ENCODE results near the gene STARD8.

Gene STARD8

DNA sequence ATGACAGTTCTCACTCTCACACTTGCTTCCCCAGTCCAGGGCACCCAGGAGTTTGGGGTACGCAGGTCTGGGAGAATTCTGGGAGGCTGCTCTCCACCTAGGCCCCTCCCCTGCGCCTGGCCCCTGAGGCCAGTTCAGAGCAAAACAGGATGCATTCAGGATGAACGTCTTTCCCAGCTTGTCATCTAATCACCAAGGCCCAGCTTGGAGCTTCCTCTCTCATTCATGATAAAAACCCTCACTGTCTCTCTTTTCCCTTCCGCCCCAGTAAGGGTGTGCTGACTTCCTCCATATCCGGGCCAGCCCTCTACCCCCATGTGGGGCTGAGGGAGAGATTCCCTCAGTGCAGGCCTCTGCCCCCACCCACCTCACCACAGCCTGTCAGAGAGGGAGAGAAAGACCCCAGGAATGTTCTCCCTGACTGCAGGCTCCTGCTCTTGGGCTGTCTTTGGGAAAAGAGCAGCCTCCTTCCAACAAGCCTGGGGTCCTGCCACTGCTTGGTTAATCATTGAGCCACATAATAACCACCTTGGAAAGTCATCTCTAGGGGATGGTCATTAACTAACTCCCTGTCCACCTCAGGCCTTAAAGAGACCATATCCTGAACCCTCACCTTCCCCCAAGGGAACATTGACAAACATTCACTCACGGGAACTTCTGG, 50.1 kb downstream of the STARD8 start:
- TF ChIP-seq MAX (IDR thresholded peaks at IDR 0.05; ENCODE audit: low read depth, low read length), result no peak
- TF ChIP-seq POLR2A (IDR thresholded peaks at IDR 0.05; ENCODE audit: extremely low read depth, insufficient read length), result no peak
- TF ChIP-seq CTCF (IDR thresholded peaks at IDR 0.05; ENCODE audit: low read depth, low read length), result no peak
- no peak for TF ChIP-seq MYC (IDR thresholded peaks at IDR 0.05; ENCODE audit: low read depth, low read length)
- H3K4me3 ChIP-seq (ENCODE audit: low read depth, low read length), result no peak overlapping the region
- DNase-seq (ENCODE audit: low read depth), result no peak

GRCh38 chrX:68698942-68699341, 51.5 kb downstream of the STARD8 start:
- TF ChIP-seq MYC (IDR thresholded peaks at IDR 0.05; ENCODE audit: low read depth, low read length), result no peak
- no peak for TF ChIP-seq CTCF (IDR thresholded peaks at IDR 0.05; ENCODE audit: low read depth, low read length)
- TF ChIP-seq POLR2A (IDR thresholded peaks at IDR 0.05; ENCODE audit: extremely low read depth, insufficient read length), result no peak
- no peak for TF ChIP-seq MAX (IDR thresholded peaks at IDR 0.05; ENCODE audit: low read depth, low read length)

DNA sequence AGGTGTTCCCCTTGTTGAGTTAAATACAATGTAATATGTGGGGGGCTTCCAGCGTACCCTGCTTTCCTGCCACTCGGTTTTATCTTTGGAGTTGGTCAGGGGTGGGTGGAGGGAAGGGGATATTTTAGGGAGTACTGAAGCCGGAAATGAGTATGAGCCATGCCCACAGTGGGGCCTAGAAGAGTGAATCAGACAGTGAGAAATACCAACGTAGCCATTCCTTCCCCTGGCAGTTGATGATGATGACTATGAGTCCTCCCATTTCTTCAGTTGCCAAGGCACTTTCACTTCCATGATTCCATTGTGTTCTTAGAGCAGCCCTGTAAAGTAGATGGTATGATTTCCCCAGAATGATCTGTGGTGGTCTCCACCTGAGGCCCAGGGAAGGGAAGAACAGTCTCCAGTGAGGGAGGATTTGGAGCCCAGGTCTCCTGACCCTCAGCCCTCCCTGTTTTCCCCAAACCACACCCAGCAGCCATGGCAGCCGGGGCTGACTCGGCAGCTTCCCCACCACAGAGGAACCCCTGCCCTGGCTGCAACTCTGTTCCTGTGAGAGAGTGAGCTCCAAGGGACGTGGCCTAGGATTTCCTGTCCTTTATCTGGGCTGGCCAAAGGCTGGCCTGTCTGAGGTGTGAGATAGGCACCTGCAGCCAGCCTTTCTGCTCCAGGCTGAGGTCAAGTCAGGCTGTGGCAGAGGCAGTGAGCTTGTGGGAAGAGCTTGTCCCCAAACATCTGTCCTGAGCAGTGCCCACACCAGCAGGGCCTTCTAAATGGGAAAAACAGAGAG, 52.7 kb downstream of the STARD8 start:
- no peak overlapping the region for H3K4me3 ChIP-seq (ENCODE audit: low read depth, low read length)
- TF ChIP-seq MAX (IDR thresholded peaks at IDR 0.05; ENCODE audit: low read depth, low read length), result no peak
- TF ChIP-seq CTCF (IDR thresholded peaks at IDR 0.05; ENCODE audit: low read depth, low read length), result no peak
- TF ChIP-seq MYC (IDR thresholded peaks at IDR 0.05; ENCODE audit: low read depth, low read length), result no peak
- TF ChIP-seq POLR2A (IDR thresholded peaks at IDR 0.05; ENCODE audit: extremely low read depth, insufficient read length), result no peak
- peak; percentile 64 for DNase-seq (ENCODE audit: low read depth)

More at GRCh38 chrX:68698942-68699341, 51.5 kb downstream of the STARD8 start:
- no peak for DNase-seq (ENCODE audit: low read depth)
- H3K4me3 ChIP-seq (ENCODE audit: low read depth, low read length), result no peak overlapping the region

- TF ChIP-seq MAX (IDR thresholded peaks at IDR 0.05; ENCODE audit: low read depth, low read length) (no peak), CTCF (IDR thresholded peaks at IDR 0.05; ENCODE audit: low read depth, low read length) (no peak), POLR2A (IDR thresholded peaks at IDR 0.05; ENCODE audit: extremely low read depth, insufficient read length) (no peak), MYC (IDR thresholded peaks at IDR 0.05; ENCODE audit: low read depth, low read length) (no peak)
Observed at GRCh38 chrX:68703369-68703768, 55.9 kb downstream of the STARD8 start.

GRCh38 chrX:68703846-68704245, 56.4 kb downstream of the STARD8 start:
- peak; percentile 55 for DNase-seq (ENCODE audit: low read depth)
- H3K4me3 ChIP-seq (ENCODE audit: low read depth, low read length), result no peak overlapping the region
- TF ChIP-seq CTCF (IDR thresholded peaks at IDR 0.05; ENCODE audit: low read depth, low read length) (no peak), MAX (IDR thresholded peaks at IDR 0.05; ENCODE audit: low read depth, low read length) (peak; percentile 33; the same call in 1 of the 2 replicates), MYC (IDR thresholded peaks at IDR 0.05; ENCODE audit: low read depth, low read length) (0 out of 2 replicates have a peak, but pooled peaks have one; percentile 17), POLR2A (IDR thresholded peaks at IDR 0.05; ENCODE audit: extremely low read depth, insufficient read length) (no peak)

More at GRCh38 chrX:68703369-68703768, 55.9 kb downstream of the STARD8 start:
- no peak overlapping the region for H3K4me3 ChIP-seq (ENCODE audit: low read depth, low read length)
- peak; percentile 51 for DNase-seq (ENCODE audit: low read depth)
